Breast epithelium (tissue), 3 donors: Measurements from ENCODE around the gene ERCC6.

Source experiments
- CTCF ChIP-seq, 3 donors: fragments of 450-650 bp; IDR thresholded peaks; one replicate each; pipeline ENCODE4 v1.5.1; 2016 to 2017; ENCODE audit warnings: antibody characterized with exemption in 3 of 3, mild to moderate bottlenecking in 3 of 3, moderate library complexity in 3 of 3
- POLR2A ChIP-seq: fragments of 450-650 bp; IDR thresholded peaks from one replicate; pipeline ENCODE4 v1.6.1; 2016; ENCODE audit warnings: antibody characterized with exemption, mild to moderate bottlenecking, moderate library complexity

- TF ChIP-seq CTCF (IDR thresholded peaks at IDR 0.05) (no peak), POLR2A (no peak)
Measured at GRCh38 chr10:49523301-49523700, 15.6 kb downstream of the ERCC6 start.
